Measurements from ENCODE around the gene LRCOL1.

LRCOL1 gene

GRCh38 chr12:132651444-132652100, 41.2 kb upstream of the LRCOL1 start:
- Histone ChIP-seq H4K20me1 (ENCODE audit: insufficient read depth, low read length) (peaks cover 18% of the 10 kb centered on the region), H3K4me1 (ENCODE audit: insufficient read depth, low read length) (no peaks in the 10 kb centered on the region), H3K36me3 (ENCODE audit: insufficient read depth, low read length) (peaks cover 98% of the 10 kb centered on the region), H3K27ac (ENCODE audit: low read length) (no peak overlapping the region), H3K4me2 (ENCODE audit: insufficient read depth, low read length) (no peak overlapping the region), H3K9me3 (ENCODE audit: insufficient read depth, low read length, severe bottlenecking) (no peaks in the 10 kb centered on the region), H2AFZ (ENCODE audit: low read depth, low read length) (no peak overlapping the region), H3K4me3 (ENCODE audit: low read depth in 1 of 2, low read length in 2 of 2) (no peak overlapping the region), H3K79me2 (ENCODE audit: insufficient read depth, low read length) (no peaks in the 10 kb centered on the region; the same call in 1 of the 2 replicates), H3K9ac (ENCODE audit: low read depth, low read length) (no peak overlapping the region), H3K27me3 (ENCODE audit: insufficient read depth, low read length, poor library complexity) (no peaks in the 10 kb centered on the region)
- no peak for DNase-seq
- no peak for TF ChIP-seq EZH2 (IDR thresholded peaks at IDR 0.05; ENCODE audit: borderline replicate concordance, low read depth, low read length, severe bottlenecking)
- TF ChIP-seq CTCF (IDR thresholded peaks at IDR 0.05; ENCODE audit: borderline replicate concordance, extremely low read depth, low read length, poor library complexity, severe bottlenecking), result no peak
- no peak for ATAC-seq (ENCODE audit: insufficient read depth, low read depth)

- Histone ChIP-seq H3K9ac (ENCODE audit: low read depth, low read length) (no peak overlapping the region), H3K36me3 (ENCODE audit: insufficient read depth, low read length) (peaks cover 89% of the 10 kb centered on the region)
- ATAC-seq (ENCODE audit: insufficient read depth, low read depth), result no peak
Observed at GRCh38 chr12:132649226-132649945, 39.0 kb upstream of the LRCOL1 start.

GRCh38 chr12:132648616-132649225, 38.3 kb upstream of the LRCOL1 start:
- peaks cover 89% of the 10 kb centered on the region for H3K36me3 ChIP-seq (ENCODE audit: insufficient read depth, low read length)
- H3K79me2 ChIP-seq (ENCODE audit: insufficient read depth, low read length), result no peaks in the 10 kb centered on the region; the same call in 1 of the 2 replicates
- no peak overlapping the region for H3K4me3 ChIP-seq (ENCODE audit: low read depth in 1 of 2, low read length in 2 of 2)
- H3K27ac ChIP-seq (ENCODE audit: low read length), result no peak overlapping the region
- peaks cover 23% of the 10 kb centered on the region for H4K20me1 ChIP-seq (ENCODE audit: insufficient read depth, low read length)
- H3K9ac ChIP-seq (ENCODE audit: low read depth, low read length), result no peak overlapping the region
- H3K4me1 ChIP-seq (ENCODE audit: insufficient read depth, low read length), result no peaks in the 10 kb centered on the region
- H3K4me2 ChIP-seq (ENCODE audit: insufficient read depth, low read length), result no peak overlapping the region
- DNase-seq, result no peak
- ATAC-seq (ENCODE audit: insufficient read depth, low read depth), result no peak; the same call in 2 of the 3 replicates
- no peak overlapping the region for H2AFZ ChIP-seq (ENCODE audit: low read depth, low read length)
- no peaks in the 10 kb centered on the region for H3K9me3 ChIP-seq (ENCODE audit: insufficient read depth, low read length, severe bottlenecking)
- H3K27me3 ChIP-seq (ENCODE audit: insufficient read depth, low read length, poor library complexity), result no peaks in the 10 kb centered on the region
- TF ChIP-seq EZH2 (IDR thresholded peaks at IDR 0.05; ENCODE audit: borderline replicate concordance, low read depth, low read length, severe bottlenecking), result no peak
- no peak for TF ChIP-seq CTCF (IDR thresholded peaks at IDR 0.05; ENCODE audit: borderline replicate concordance, extremely low read depth, low read length, poor library complexity, severe bottlenecking)

More at GRCh38 chr12:132649226-132649945, 39.0 kb upstream of the LRCOL1 start:
- DNase-seq, result no peak
- Histone ChIP-seq H3K27me3 (ENCODE audit: insufficient read depth, low read length, poor library complexity) (no peaks in the 10 kb centered on the region), H3K79me2 (ENCODE audit: insufficient read depth, low read length) (no peaks in the 10 kb centered on the region; the same call in 1 of the 2 replicates), H3K9me3 (ENCODE audit: insufficient read depth, low read length, severe bottlenecking) (no peaks in the 10 kb centered on the region), H3K4me2 (ENCODE audit: insufficient read depth, low read length) (no peak overlapping the region), H4K20me1 (ENCODE audit: insufficient read depth, low read length) (peaks cover 21% of the 10 kb centered on the region), H3K4me1 (ENCODE audit: insufficient read depth, low read length) (no peaks in the 10 kb centered on the region), H3K27ac (ENCODE audit: low read length) (no peak overlapping the region), H3K4me3 (ENCODE audit: low read depth in 1 of 2, low read length in 2 of 2) (no peak overlapping the region), H2AFZ (ENCODE audit: low read depth, low read length) (no peak overlapping the region)
- TF ChIP-seq CTCF (IDR thresholded peaks at IDR 0.05; ENCODE audit: borderline replicate concordance, extremely low read depth, low read length, poor library complexity, severe bottlenecking) (no peak), EZH2 (IDR thresholded peaks at IDR 0.05; ENCODE audit: borderline replicate concordance, low read depth, low read length, severe bottlenecking) (no peak)

Measured in DND-41 (cell line).